SU-DHL-6 (cell line): ENCODE measurements around the gene RAD51AP2.

Experiments
- H2AFZ ChIP-seq: fragments of 200-600 bp; sonication (generic); 2 replicates; pipeline ENCODE4 v1.6.1; 2014; ENCODE audit warnings: low read depth, mild to moderate bottlenecking, moderate library complexity, mixed read lengths, antibody characterized with exemption, low read length; ENCODE audit not compliant: severe bottlenecking
- H3F3A ChIP-seq: fragments of 200-600 bp; shearing (Covaris generic); 2 replicates; pipeline ENCODE4 v1.6.0; 2016; ENCODE audit warnings: antibody characterized with exemption, mild to moderate bottlenecking; ENCODE audit not compliant: insufficient read depth
- H3K27ac ChIP-seq: fragments of 200-600 bp; sonication (generic); 2 replicates; pipeline ENCODE4 v1.5.1; 2016; ENCODE audit warnings: low read depth, mild to moderate bottlenecking, low read length, moderate library complexity, mixed read lengths
- H3K27me3 ChIP-seq: fragments of 200-600 bp; sonication (generic), shearing (Covaris generic); 2 replicates; pipeline ENCODE4 v1.6.0; 2014; ENCODE audit warnings: mild to moderate bottlenecking, low read length
- H3K36me3 ChIP-seq: fragments of 200-600 bp; sonication (generic); 2 replicates; pipeline ENCODE4 v1.6.1; 2014; ENCODE audit warnings: mild to moderate bottlenecking, low read length, mixed read lengths
- H3K4me2 ChIP-seq: fragments of 300-600, 200-600 bp; shearing (Covaris generic), sonication (generic); 2 replicates; pipeline ENCODE4 v1.6.0; 2014; ENCODE audit warnings: low read length, low read depth, mild to moderate bottlenecking; ENCODE audit not compliant: poor library complexity, severe bottlenecking
- H3K4me3 ChIP-seq: fragments of 200-600 bp; sonication (generic); 2 replicates; pipeline ENCODE4 v1.5.1; 2014; ENCODE audit warnings: antibody characterized with exemption, low read length, mild to moderate bottlenecking, mixed read lengths; ENCODE audit not compliant: insufficient read depth, poor library complexity, severe bottlenecking
- H3K79me2 ChIP-seq: fragments of 200-600 bp; sonication (generic); 2 replicates; pipeline ENCODE4 v1.6.1; 2014; ENCODE audit warnings: mild to moderate bottlenecking, low read length, moderate library complexity; ENCODE audit not compliant: insufficient read depth
- H3K9ac ChIP-seq: fragments of 200-600 bp; sonication (generic); 2 replicates; pipeline ENCODE4 v1.7.0; 2014; ENCODE audit warnings: mild to moderate bottlenecking, low read length
- H3K9me2 ChIP-seq: fragments of 200-600 bp; sonication (generic); replicated peaks from 2 replicates; pipeline ENCODE4 v1.6.1; 2014; ENCODE audit warnings: low read length; ENCODE audit not compliant: insufficient read depth
- H3K9me3 ChIP-seq: fragments of 200-600 bp; sonication (generic); 2 replicates; pipeline ENCODE4 v1.6.1; 2014; ENCODE audit warnings: low read length, mixed read lengths; ENCODE audit not compliant: insufficient read depth
- H4K20me1 ChIP-seq: fragments of 200-600 bp; sonication (generic); 2 replicates; pipeline ENCODE4 v1.6.1; 2014; ENCODE audit warnings: low read depth, mild to moderate bottlenecking, antibody characterized with exemption, low read length, moderate library complexity, mixed read lengths
- EZH2phosphoT487 ChIP-seq: fragments of 200-600 bp; sonication (generic), shearing (Covaris generic); conservative IDR thresholded peaks from 2 replicates; pipeline ENCODE4 v1.6.1; 2018; ENCODE audit warnings: mild to moderate bottlenecking, antibody characterized with exemption, low read length, moderate library complexity, mixed read lengths
- TF ChIP-seq, protein P1 (sequence below): fragments of 200-600 bp; sonication (generic); IDR thresholded peaks from one replicate; pipeline ENCODE4 v1.5.1; 2017; ENCODE audit warnings: antibody characterized with exemption, mild to moderate bottlenecking, low read length, moderate library complexity; ENCODE audit not compliant: insufficient read depth, poor library complexity, severe bottlenecking

The RAD51AP2 gene

DNA sequence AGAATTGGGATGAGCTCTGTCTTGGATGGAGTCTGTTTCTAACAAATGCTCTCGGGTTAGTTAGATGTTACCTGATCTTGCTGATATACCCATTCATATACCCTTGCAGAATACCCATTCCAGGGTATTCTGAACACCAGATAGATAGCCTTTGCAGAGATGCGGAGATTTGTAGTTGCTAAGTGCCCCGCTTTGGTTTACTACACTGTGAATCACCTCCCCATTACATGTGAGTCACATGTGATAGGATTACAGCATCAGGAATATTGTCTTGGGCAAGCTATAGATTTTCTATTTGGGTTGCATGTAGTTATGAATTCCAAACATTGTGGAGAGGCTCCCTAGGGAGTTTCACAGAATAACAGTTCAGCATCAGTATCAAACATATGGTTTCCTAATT lies 26.0 kb upstream of the RAD51AP2 start:
- H3K36me3 ChIP-seq = no peaks in the 10 kb centered on the region
- H3K27ac ChIP-seq = no peak overlapping the region
- no peaks in the 10 kb centered on the region for H3K27me3 ChIP-seq
- H3K4me2 ChIP-seq = no peak overlapping the region
- H3K9me3 ChIP-seq = no peaks in the 10 kb centered on the region
- TF ChIP-seq, protein P1, sequence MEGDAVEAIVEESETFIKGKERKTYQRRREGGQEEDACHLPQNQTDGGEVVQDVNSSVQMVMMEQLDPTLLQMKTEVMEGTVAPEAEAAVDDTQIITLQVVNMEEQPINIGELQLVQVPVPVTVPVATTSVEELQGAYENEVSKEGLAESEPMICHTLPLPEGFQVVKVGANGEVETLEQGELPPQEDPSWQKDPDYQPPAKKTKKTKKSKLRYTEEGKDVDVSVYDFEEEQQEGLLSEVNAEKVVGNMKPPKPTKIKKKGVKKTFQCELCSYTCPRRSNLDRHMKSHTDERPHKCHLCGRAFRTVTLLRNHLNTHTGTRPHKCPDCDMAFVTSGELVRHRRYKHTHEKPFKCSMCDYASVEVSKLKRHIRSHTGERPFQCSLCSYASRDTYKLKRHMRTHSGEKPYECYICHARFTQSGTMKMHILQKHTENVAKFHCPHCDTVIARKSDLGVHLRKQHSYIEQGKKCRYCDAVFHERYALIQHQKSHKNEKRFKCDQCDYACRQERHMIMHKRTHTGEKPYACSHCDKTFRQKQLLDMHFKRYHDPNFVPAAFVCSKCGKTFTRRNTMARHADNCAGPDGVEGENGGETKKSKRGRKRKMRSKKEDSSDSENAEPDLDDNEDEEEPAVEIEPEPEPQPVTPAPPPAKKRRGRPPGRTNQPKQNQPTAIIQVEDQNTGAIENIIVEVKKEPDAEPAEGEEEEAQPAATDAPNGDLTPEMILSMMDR = no peak
- no peak for TF ChIP-seq EZH2phosphoT487
- H4K20me1 ChIP-seq = no peaks in the 10 kb centered on the region
- H2AFZ ChIP-seq = no peak overlapping the region
- no peaks in the 10 kb centered on the region for H3K79me2 ChIP-seq
- no peaks in the 10 kb centered on the region for H3F3A ChIP-seq
- H3K4me3 ChIP-seq = no peak overlapping the region
- no peaks in the 10 kb centered on the region for H3K9me2 ChIP-seq
- H3K9ac ChIP-seq = no peak overlapping the region

DNA sequence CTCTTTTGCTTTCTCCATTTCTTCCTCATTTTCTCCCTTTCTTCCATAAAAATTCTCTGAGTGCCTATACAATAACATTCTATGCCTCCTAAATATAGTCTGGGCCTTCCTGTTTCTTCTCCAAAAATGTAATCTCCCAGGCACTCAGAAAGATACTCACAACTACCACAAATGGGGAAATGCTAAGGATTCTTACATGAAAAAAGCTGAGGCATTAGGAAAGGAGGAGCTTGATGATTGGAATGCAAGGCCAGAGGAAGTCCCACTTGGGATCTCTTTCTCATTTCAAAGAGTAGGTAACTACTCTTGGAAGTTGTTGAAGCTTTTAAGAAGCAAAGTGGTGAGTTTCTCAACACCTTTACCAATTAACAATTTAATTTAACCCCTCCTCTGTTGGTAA lies 25.6 kb upstream of the RAD51AP2 start:
- TF ChIP-seq, protein P1 = no peak
- TF ChIP-seq EZH2phosphoT487 = no peak
- Histone ChIP-seq H3K4me2 (no peak overlapping the region), H4K20me1 (no peaks in the 10 kb centered on the region), H3K36me3 (no peaks in the 10 kb centered on the region), H3K4me3 (no peak overlapping the region), H3K9ac (no peak overlapping the region), H3K9me2 (no peaks in the 10 kb centered on the region), H3F3A (no peaks in the 10 kb centered on the region), H3K79me2 (no peaks in the 10 kb centered on the region), H3K27me3 (no peaks in the 10 kb centered on the region), H3K9me3 (no peaks in the 10 kb centered on the region), H3K27ac (no peak overlapping the region), H2AFZ (no peak overlapping the region)

DNA sequence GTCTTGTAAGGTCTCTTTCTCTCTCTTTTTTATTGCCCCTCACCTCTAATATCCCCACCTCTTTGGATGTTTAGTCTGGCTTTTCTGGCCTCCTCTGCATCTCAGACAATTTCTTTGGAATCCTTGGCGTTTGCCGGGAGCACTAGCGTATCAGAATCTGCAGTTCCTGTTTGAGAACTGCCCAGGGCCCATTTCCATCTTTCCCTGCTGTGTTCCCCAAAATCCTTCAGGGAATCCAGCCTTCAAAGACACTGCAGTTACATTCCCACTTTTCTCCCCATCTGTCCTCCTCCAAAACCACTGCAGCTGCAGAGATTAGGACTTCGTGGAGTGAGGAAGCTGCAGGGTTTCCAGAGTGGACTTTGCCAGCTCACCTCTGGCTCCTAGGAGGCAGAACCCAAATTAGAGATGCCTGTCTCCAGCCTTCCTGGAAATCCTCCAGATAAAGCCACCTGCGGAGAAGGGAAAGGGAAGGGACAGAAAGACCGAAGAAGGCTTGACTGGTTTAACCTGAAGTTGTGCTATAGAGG lies 25.0 kb upstream of the RAD51AP2 start:
- TF ChIP-seq, protein P1 = no peak
- TF ChIP-seq EZH2phosphoT487 = no peak
- no peaks in the 10 kb centered on the region for H3K79me2 ChIP-seq
- no peak overlapping the region for H3K4me2 ChIP-seq
- no peaks in the 10 kb centered on the region for H4K20me1 ChIP-seq
- no peaks in the 10 kb centered on the region for H3K36me3 ChIP-seq
- H3F3A ChIP-seq = no peaks in the 10 kb centered on the region
- H2AFZ ChIP-seq = no peak overlapping the region
- no peak overlapping the region for H3K4me3 ChIP-seq
- no peak overlapping the region for H3K9ac ChIP-seq
- no peaks in the 10 kb centered on the region for H3K9me3 ChIP-seq
- H3K9me2 ChIP-seq = no peaks in the 10 kb centered on the region
- no peaks in the 10 kb centered on the region for H3K27me3 ChIP-seq
- H3K27ac ChIP-seq = no peak overlapping the region

DNA sequence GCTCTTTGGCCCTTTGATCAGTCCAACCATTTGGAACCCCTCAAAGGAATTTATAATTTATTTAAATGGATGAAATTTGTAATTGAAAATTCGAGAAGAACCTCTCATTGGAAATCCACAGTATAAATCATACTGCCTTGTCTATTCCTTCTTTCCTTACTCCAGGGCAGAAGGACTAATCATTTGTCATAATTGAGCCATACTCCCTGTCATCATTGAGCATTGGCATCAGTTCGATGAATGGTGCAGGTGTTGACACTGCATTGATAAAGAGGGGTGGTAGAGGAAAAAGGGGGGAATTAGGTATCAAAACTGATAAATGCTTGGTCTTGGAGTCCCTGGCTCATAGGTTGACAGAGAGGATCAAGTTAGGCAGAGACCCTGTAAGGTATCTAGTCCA lies 24.2 kb upstream of the RAD51AP2 start:
- H3K4me2 ChIP-seq = no peak overlapping the region
- no peak overlapping the region for H3K9ac ChIP-seq

More for the DNA sequence above, 24.2 kb upstream of the RAD51AP2 start:
- H3K9me3 ChIP-seq = no peaks in the 10 kb centered on the region
- H2AFZ ChIP-seq = no peak overlapping the region
- H3K27ac ChIP-seq = no peak overlapping the region
- no peaks in the 10 kb centered on the region for H3K9me2 ChIP-seq
- no peak for TF ChIP-seq EZH2phosphoT487
- TF ChIP-seq, protein P1 = no peak
- no peak overlapping the region for H3K4me3 ChIP-seq
- no peaks in the 10 kb centered on the region for H3K36me3 ChIP-seq
- no peaks in the 10 kb centered on the region for H3F3A ChIP-seq
- no peaks in the 10 kb centered on the region for H3K79me2 ChIP-seq
- no peaks in the 10 kb centered on the region for H3K27me3 ChIP-seq
- H4K20me1 ChIP-seq = no peaks in the 10 kb centered on the region
